ENCODE measurements around the gene CERS3.

- TF ChIP-seq POLR2A (IDR thresholded peaks at IDR 0.05; ENCODE audit: low read length) (no peak), GATA1 (IDR thresholded peaks at IDR 0.05; ENCODE audit: low read depth, low read length) (no peak)
Observed at GRCh38 chr15:100495861-100496260, 32.9 kb downstream of the CERS3 start.
